Posterior vena cava (tissue), 2 donors: ENCODE results near the gene BACE2. TPM values are rescaled to one million over a fixed set of nuclear protein-coding genes. Genes with fewer than 3 reads are reported as not detected.
A peak's percentile ranks its signal among the peaks of the same experiment; 100 is the strongest.

Experiments used
- DNase-seq: peaks from one replicate; pipeline ENCODE4 v3.0.0-alpha.2; 2020; ENCODE audit warnings: low spot score
- intact Hi-C, 2 donors: fragments of 100-400 bp; cut with DNase I; formaldehyde crosslinking; loops; one replicate each; pipeline versions ENCODE4 v1.14.1 to v1.14.2; 2022 to 2023
- total RNA-seq, 2 donors: library from RNA; stranded (reverse); fragmentation: NEBNext Ultra II Directional; extraction: Animal tissue kit (Norgen Biotek cat#: 25700); gene quantifications; one replicate each; pipeline ENCODE4 v1.2.1, GENCODE V29; 2021
- donor health status: DM: yes; HTN: yes; CAD: no.
- donor health status: DM: yes; HTN: yes; CAD: no.

The BACE2 gene
- total RNA-seq, 2 donors from 2014 or later = 70.4 to 102 TPM

GRCh38 chr21:41204736-41205135, 36.8 kb downstream of the BACE2 start:
- intact Hi-C loops = loop anchor here in 1 of 2 donors (10.0 kb wide), 1 partner anchor 80 kb away; no protein-coding TSS in a partner anchor
- DNase-seq = no peak

DNA sequence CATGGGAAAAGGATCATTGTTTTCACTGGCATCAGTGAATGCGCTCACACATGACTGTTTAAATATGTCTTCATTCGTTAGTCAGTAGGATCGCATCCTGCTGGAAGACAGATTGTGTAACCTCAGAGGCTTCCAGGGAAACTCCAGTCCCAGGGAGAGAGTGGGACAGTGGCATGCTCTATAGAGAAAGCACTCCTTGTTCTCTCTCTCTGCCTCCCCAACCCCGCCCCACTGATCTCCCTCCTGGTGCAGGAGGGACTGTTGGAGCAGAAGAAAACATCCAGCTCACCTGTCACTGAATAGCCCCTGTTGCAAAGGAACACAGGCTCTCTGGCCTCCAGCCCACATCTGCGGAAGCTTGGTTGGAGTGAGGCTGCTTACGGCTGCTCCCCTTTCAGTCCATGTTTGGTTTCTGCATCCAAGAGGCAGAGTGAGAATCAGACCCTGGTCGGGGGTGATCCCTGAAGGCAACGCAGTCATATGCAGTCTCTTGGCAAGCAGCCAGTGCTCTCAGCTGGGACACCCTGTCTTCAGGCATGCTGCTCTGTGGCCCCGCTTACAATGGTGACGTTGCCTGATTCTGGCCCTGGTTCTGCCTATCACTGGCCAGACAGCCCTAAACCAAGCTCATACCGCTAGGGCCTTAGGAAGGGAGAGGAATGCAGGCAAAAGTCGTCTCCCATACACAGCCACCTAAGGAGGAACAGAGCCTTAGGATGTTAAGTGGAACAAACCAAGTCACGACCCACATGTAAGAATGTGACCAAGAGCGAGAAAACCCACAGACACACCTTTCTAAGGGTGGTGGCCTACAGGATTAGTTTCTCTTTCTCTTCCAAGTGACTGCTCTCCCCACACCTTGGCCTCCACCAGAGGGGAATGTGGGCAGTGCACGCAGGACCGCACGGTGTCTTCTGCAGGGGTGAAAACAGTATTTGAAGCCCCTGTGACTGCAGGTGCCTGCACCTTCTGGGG, 39.7 kb downstream of the BACE2 start:
- intact Hi-C loops = loop anchor here in 1 of 2 donors (10.0 kb wide), 1 partner anchor 83 kb away; no protein-coding TSS in a partner anchor
- peak; percentile 91 for DNase-seq

DNA sequence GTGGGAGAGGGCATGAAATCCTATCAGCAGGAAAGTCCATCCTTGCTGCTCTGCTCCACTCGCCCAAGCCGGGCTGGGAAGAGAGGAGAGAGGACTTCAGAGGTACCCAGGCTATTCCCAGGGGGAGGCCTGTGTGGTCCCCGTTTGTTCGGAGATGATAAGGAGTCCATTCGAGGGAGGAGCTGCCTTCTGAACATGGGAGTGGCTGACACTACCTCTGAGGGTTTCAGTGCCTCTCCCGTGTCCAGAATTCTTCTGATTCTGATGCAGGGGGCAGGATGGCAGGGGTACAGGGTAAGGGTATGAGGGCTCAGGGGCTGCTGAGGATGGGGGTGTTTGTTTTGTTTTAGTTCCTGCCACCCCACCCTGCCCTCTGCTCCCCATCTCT, 40.4 kb downstream of the BACE2 start:
- no peak for DNase-seq
- intact Hi-C loops = loop anchor here in 1 of 2 donors (10.0 kb wide), 1 partner anchor 84 kb away; no protein-coding TSS in a partner anchor

DNA sequence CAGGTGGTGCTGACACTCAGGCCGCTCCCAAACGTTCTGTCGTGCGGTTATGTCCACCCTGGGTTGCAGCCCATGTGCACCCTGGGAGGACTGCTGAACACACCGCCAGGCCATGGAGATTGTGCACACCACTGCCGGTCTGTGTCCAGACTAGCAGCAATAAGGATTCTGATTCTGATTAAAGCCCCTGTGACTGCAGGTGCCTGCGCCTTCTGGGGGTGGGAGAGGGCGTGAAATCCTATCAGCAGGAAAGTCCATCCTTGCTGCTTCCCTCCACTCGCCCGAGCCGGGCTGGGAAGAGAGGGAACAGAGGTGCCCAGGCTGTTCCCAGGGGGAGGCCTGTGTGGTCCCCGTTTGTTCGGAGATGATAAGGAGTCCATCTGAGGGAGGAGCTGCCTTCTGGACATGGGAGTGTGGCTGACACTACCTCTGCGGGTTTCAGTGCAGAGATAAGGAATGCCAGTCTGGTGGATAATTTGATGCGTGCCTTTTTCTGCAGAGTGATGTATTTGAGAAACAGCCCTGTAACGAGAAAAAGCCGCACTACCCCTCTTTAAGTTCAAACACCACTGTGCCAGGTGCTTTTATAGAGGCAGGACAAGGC, 41.2 kb downstream of the BACE2 start:
- intact Hi-C loops = loop anchor here in 1 of 2 donors (10.0 kb wide), 1 partner anchor 84 kb away; no protein-coding TSS in a partner anchor
- no peak for DNase-seq

- intact Hi-C loops = no loop called here
- no peak for DNase-seq
Observed at GRCh38 chr21:41210426-41211059, 42.6 kb downstream of the BACE2 start.

DNA sequence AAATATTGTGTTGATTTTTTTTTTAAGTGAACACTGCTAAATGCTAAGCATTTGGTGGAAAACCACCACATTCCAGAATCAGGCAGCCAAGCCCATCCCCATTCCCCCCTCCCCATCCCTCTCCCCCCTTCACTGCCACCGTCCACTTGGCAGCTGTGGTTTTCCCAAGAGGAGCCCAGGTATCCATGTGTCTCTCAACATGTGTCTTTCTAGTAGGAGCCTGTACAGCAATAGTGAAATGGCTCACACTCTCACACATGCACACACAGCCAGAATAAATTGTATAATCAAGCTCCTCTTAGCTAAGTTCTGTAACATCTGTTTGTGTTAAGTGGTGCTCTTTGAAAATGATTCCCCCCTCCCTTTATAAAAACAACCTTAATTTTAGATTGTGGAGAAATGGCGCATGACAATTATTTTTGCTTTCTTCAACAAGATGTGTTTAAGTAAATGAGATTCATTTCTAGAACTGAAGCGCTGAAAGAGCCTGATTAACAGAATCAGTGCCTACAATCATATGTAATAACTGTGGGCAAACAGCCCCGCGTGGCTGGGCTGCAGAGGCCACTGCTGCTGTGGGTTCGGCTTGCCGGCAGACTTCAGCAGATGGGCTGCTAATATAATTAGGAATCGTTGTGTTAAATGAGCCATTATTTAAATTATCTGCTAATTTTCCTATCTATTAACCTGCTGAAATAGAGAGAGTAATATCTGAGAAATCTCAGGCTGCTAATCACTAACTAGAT, 43.3 kb downstream of the BACE2 start:
- DNase-seq = no peak
- intact Hi-C loops = no loop called here

DNA sequence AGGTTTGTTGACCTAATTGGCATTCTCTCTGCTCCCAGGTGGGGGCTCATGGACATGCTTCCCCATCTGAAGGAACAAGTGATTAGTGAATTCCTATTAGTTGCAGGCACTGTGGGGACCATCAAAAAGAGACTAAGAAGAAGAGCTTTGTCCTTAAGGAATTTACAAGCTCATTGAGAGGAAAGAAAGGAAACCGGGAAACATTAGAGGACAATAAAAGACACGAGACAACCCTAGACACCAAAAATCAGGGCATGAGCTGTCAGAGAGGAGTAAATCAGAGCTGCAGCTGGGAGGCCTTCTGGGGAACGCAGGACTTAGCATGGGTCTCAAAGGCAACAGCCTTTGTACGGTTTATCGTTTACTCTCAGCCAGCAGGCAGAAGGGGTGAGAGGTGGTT, 45.1 kb downstream of the BACE2 start:
- intact Hi-C loops = no loop called here

DNA sequence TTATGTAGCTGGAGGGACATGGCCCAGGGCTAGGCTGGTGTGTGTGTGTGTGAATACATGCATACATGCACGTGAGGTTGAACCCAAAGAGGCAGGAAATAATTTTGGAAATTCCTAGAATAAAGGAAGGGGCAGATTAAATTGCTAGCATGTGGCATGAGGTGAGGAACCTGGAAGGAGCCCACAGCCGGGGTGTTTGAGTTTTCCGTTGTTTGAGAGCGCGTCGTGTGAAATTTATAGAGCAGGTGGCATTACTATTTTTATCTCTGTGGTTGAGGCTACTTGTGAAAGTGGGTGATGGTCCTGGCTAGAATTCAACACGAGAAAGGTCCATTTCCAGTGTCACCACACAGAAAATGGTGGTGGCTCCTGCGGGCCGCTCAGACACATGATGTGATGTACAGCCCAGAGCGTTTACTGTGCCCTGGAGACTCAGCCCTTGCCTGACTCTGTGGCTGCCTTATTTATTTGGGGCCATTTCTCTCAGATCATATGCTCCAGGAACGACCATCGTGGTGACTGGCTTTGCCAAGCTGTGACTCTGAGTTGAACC, 48.0 kb downstream of the BACE2 start:
- DNase-seq = no peak
- intact Hi-C loops = no loop called here

More for the DNA sequence above, 45.1 kb downstream of the BACE2 start:
- DNase-seq = no peak

DNA sequence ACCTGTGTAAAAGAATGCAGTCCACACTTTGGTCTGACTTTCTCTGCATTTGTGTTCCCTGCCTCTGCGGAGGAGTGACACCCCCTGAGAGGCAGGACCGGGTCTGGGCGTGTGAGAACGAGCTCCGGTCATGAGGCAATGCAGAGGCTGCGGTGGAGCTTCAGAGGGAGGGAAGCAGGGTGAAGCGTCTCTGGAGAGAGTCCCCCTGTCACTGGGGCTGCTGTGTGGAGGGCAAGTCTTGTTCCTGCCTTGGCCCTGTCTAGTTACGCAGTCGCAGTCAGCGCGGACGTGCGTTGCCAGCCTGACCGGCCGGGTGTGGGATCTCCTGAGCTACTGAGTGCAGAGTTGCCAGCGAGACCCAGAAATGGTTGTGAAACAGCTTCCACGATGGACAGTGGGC, 48.5 kb downstream of the BACE2 start:
- peak; percentile 65 for DNase-seq
- intact Hi-C loops = no loop called here

- intact Hi-C loops = no loop called here
- DNase-seq = peak; percentile 92
Observed at GRCh38 chr21:41217671-41218385, 49.9 kb downstream of the BACE2 start.

DNA sequence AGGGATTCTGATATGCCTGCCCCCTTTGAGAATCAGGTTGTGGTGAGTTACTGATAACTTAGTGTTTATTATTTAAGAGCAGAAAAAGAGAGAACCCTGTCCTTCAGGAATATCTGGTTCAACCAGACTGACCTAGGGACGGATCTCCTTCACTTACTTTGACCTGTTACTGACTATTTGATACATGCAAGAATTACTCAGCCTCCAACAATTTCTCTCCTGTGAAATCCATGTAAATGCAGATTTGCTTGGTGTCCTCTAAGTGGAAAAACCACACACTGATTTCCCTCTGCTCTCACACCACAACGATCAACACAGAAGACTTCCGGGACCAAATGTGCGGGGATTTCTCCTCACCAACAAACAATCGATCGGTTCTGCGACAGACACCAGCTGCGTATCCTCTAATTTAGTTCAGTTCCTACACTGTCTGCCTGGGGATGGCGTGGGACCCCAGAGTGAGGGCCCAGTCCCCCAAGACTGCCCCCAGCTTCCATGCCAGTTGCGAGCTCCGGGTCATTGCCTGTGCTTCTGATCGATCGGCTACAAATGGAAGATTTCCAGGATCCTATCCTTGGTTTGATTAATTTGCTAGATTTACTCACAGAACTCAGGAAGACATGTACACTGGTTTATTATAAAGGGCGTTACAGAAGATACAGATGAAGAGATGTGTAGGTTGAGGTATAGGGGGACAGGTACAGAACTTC, 51.7 kb downstream of the BACE2 start:
- intact Hi-C loops = no loop called here
- no peak for DNase-seq

DNA sequence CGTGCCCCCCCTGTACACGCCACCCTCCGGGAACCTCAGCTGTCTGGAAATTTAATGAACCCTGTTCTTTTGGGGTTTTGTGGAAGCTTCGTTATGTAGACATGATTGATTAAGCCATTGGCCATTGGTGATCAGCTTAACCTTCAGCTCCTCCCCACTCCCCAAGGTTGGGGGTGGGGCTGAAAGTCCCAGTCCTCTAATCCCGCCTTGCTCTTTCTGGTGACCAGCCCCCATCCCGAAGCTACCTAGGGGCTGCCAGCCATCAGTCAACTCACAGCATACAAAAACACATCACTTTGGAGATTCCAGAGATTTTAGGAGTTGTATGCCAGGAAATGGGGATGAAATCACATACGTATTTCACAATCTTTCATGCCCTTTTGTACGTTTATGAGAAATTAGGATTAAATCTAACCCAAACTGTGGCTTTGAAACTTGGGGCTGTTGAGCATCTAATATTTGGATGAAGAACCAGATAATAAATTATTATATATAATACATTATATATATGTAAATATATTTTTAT, 52.3 kb downstream of the BACE2 start:
- intact Hi-C loops = no loop called here
- DNase-seq = no peak

GRCh38 chr21:41222247-41223068, 54.5 kb downstream of the BACE2 start:
- DNase-seq = no peak
- intact Hi-C loops = no loop called here

DNA sequence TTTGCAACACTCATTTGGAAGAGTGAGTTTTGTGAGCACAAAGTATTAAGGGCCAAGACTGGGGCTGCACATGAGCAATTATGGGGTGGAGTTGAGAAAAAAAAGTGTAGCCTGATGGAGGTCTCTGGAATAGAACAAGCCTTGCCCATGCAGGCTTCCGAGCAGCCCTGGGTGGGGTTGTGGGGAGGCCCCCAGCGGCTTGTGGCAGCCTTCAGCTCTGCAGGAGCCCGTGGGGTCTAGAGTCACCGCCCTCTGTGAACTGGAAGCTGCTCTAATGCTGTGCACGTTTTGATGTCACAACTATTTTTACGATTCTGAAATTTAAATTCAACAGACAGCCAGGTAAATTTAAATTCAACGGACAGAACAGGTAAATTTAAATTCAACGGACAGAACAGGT, 58.9 kb downstream of the BACE2 start:
- no peak for DNase-seq
- intact Hi-C loops = no loop called here

DNA sequence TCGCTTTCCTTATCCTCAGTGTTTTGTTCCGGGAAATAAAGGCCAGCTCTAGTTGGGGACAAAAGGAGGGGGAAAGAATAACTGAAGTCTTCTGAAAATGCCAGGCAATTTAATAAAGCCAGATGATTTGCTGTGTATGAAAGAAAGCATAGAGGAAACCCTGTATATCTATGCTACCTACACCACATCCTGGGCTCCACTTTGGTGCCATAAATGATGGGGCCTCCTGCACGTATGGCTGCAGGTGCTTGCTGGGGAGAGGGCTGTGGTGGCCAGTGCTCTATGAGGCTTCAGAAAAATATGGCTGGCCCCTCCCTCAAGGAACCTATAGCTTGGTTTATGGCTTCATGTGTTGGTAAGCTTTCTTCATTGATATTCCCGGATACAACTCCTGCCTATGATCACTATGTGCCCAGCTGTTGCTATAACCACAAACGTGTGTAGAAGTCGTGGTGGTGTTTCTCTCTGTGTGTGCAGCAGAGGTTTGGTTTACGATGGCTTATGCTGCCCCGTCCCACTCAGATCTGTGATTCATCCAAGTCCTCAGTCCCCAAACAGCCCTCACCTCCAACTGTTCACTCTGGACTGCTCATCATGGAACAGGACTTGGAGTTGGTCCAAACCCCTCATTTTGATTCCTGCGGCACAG, 59.5 kb downstream of the BACE2 start:
- intact Hi-C loops = no loop called here
- no peak for DNase-seq

- DNase-seq = no peak
- intact Hi-C loops = no loop called here
Observed at GRCh38 chr21:41228006-41228370, 60.0 kb downstream of the BACE2 start.
